ENCODE data around the gene HOXA4. TPM values are rescaled to one million over a fixed set of nuclear protein-coding genes. Genes with fewer than 3 reads are reported as not detected.

Gene HOXA4
- total and polyA plus RNA-seq, 11 donors: 0.23 to 2.6 (median 0.82) TPM; not detected in 1

DNA sequence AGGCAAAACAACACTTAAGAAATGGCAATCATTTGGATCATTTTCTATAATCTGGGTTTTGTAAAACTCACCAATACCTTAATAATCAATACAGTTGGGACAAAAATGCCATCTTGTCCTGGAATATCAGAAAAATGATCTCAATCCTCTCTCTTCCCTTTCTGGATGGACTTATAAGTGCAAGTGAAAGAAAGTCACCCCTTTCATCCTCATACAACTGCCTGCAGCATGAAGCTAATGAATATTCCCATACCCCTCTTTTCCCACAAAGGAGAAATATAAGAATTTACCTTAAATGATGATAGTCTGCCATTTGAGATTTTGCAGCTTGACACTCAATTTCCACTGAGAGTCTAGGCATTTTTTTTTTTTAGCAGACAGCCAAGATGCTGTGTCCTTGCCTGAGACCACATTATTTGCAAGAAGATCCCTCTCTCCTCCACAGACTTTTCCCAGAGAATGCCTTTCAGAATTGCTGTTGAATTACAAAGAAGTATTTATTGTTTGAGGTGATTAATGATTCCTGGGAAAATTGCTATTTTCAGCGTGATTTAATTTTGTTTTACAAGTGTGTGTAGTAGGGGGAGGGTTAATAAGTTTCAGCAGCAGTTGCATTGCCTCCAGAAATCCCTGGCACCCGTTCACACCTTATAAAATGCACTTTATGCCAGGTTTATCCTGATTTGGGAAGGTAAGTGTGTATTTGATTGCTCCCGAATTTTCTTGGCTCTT lies 3.8 kb downstream of the HOXA4 start:
- intact Hi-C loops (cut with DNase I): no loop called here
- H3K27ac ChIP-seq: no peak overlapping the region
- ATAC-seq: no peak

GRCh38 chr7:27125986-27126394 lies 4.6 kb downstream of the HOXA4 start:
- H3K27ac ChIP-seq: peak overlapping the region in 1 of 12 donors; percentile 48
- H3K4me1 ChIP-seq: peaks cover 0 to 14% (median 0%) of the 10 kb centered on the region in 12 donors
- H3K36me3 ChIP-seq: no peaks in the 10 kb centered on the region
- TF ChIP-seq POLR2A (IDR thresholded peaks at IDR 0.05) (no peak), CTCF (IDR thresholded peaks at IDR 0.05) (no peak)
- ATAC-seq: no peak
- H3K9me3 ChIP-seq: no peaks in the 10 kb centered on the region
- no peak overlapping the region for H3K4me3 ChIP-seq
- H3K27me3 ChIP-seq: peaks cover 31 to 98% (median 81%) of the 10 kb centered on the region in 9 donors
- DNase-seq: no peak
- 18 to 34% (median 20%) methylated on average over 5 of the region's 5 CpGs for whole genome bisulfite sequencing, 4 donors
- intact Hi-C loops (cut with DNase I): no loop called here

More for the DNA sequence above, 3.8 kb downstream of the HOXA4 start:
- Histone ChIP-seq H3K4me1 (peaks cover 0 to 16% (median 0%) of the 10 kb centered on the region in 12 donors), H3K9me3 (no peaks in the 10 kb centered on the region), H3K27me3 (peaks cover 33 to 99% (median 83%) of the 10 kb centered on the region in 9 donors), H3K4me3 (no peak overlapping the region), H3K36me3 (no peaks in the 10 kb centered on the region)
- DNase-seq: no peak
- TF ChIP-seq POLR2A (IDR thresholded peaks at IDR 0.05) (no peak), CTCF (IDR thresholded peaks at IDR 0.05) (no peak)
- 16 to 43% (median 23%) methylated on average over 3 of the region's 3 CpGs for WGBS, 4 donors

GRCh38 chr7:27124902-27125689 lies 5.5 kb downstream of the HOXA4 start:
- DNase-seq (no peak), ATAC-seq (no peak)
- Histone ChIP-seq H3K4me3 (no peak overlapping the region), H3K9me3 (no peaks in the 10 kb centered on the region), H3K36me3 (no peaks in the 10 kb centered on the region), H3K27me3 (peaks cover 36 to 98% (median 84%) of the 10 kb centered on the region in 9 donors), H3K27ac (peak overlapping the region in 2 of 12 donors; percentile 0 to 48), H3K4me1 (peaks cover 0 to 8% (median 0%) of the 10 kb centered on the region in 12 donors)
- TF ChIP-seq CTCF (IDR thresholded peaks at IDR 0.05): no peak
- TF ChIP-seq POLR2A (IDR thresholded peaks at IDR 0.05): no peak
- 20 to 34% (median 27%) methylated on average over 8 of the region's 8 CpGs for WGBS, 4 donors
- intact Hi-C loops (cut with DNase I): no loop called here
